HUES6 (cell line): ENCODE measurements around the gene SEMA4D.

ENCODE experiments used
- H3K27ac ChIP-seq: 2 replicates; pipeline ENCODE4 v1.7.0; 2013; ENCODE audit warnings: low read depth, mild to moderate bottlenecking, low read length, inconsistent platforms
- H3K27me3 ChIP-seq: 2 replicates; pipeline ENCODE4 v1.6.1; 2013; ENCODE audit warnings: low read length; ENCODE audit not compliant: control insufficient read depth, insufficient read depth
- H3K36me3 ChIP-seq: 2 replicates; pipeline ENCODE4 v1.6.1; 2013; ENCODE audit warnings: low read length; ENCODE audit not compliant: control insufficient read depth, insufficient read depth
- H3K4me1 ChIP-seq: 2 replicates; pipeline ENCODE4 v1.6.1; 2013; ENCODE audit warnings: low read length; ENCODE audit not compliant: control insufficient read depth, insufficient read depth
- H3K4me3 ChIP-seq: 2 replicates; pipeline ENCODE4 v1.5.1; 2013; ENCODE audit warnings: low read depth, low read length
- H3K9ac ChIP-seq: one replicate; pipeline ENCODE4 v1.6.1; 2013; ENCODE audit warnings: mild to moderate bottlenecking, low read length
- H3K9me3 ChIP-seq: 2 replicates; pipeline ENCODE4 v1.6.1; 2013; ENCODE audit warnings: low read depth, low read length; ENCODE audit not compliant: control insufficient read depth, insufficient read depth

Gene SEMA4D

GRCh38 chr9:89527084-89527483 lies 29.2 kb upstream of the SEMA4D start:
- no peak overlapping the region for H3K9ac ChIP-seq
- H3K27ac ChIP-seq, result no peak overlapping the region
- H3K27me3 ChIP-seq, result no peaks in the 10 kb centered on the region
- H3K36me3 ChIP-seq, result no peaks in the 10 kb centered on the region
- H3K4me3 ChIP-seq, result no peak overlapping the region
- H3K4me1 ChIP-seq, result no peaks in the 10 kb centered on the region
- peaks cover 15% of the 10 kb centered on the region for H3K9me3 ChIP-seq

GRCh38 chr9:89526667-89527066 lies 28.8 kb upstream of the SEMA4D start:
- no peaks in the 10 kb centered on the region for H3K4me1 ChIP-seq
- H3K27me3 ChIP-seq, result no peaks in the 10 kb centered on the region
- H3K9ac ChIP-seq, result no peak overlapping the region
- H3K27ac ChIP-seq, result no peak overlapping the region
- H3K4me3 ChIP-seq, result no peak overlapping the region
- peaks cover 14% of the 10 kb centered on the region for H3K9me3 ChIP-seq
- no peaks in the 10 kb centered on the region for H3K36me3 ChIP-seq

- no peaks in the 10 kb centered on the region for H3K4me1 ChIP-seq
- H3K27ac ChIP-seq, result no peak overlapping the region
- no peaks in the 10 kb centered on the region for H3K36me3 ChIP-seq
- no peaks in the 10 kb centered on the region for H3K27me3 ChIP-seq
- H3K4me3 ChIP-seq, result no peak overlapping the region
- peaks cover 10% of the 10 kb centered on the region; the same call in 1 of the 2 replicates for H3K9me3 ChIP-seq
- H3K9ac ChIP-seq, result no peak overlapping the region
Measured at GRCh38 chr9:89525446-89526374, 27.8 kb upstream of the SEMA4D start.

DNA sequence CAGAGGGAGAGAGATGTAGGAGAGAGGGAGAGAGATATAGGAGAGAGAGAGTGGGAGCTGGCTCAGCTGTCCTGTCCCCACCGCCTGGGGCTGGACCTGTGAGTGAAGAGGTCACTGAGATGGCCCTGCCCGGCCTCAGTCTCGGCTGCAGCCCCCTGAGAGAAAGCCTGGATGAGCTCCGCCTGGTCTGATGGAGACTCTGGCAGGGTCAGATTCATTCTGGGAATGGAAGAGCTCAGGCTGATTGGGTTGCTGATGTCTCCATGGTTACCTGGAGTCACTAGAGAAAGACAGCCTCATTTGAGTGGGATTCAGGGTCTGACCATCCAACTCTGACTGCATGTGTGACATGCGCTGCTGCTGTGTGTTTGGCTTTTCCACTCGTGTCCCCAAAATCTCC lies 27.1 kb upstream of the SEMA4D start:
- H3K9me3 ChIP-seq, result peaks cover 8% of the 10 kb centered on the region; the same call in 1 of the 2 replicates
- no peak overlapping the region for H3K9ac ChIP-seq
- H3K36me3 ChIP-seq, result no peaks in the 10 kb centered on the region
- H3K4me1 ChIP-seq, result no peaks in the 10 kb centered on the region
- no peak overlapping the region for H3K27ac ChIP-seq
- H3K4me3 ChIP-seq, result no peak overlapping the region
- no peaks in the 10 kb centered on the region for H3K27me3 ChIP-seq

DNA sequence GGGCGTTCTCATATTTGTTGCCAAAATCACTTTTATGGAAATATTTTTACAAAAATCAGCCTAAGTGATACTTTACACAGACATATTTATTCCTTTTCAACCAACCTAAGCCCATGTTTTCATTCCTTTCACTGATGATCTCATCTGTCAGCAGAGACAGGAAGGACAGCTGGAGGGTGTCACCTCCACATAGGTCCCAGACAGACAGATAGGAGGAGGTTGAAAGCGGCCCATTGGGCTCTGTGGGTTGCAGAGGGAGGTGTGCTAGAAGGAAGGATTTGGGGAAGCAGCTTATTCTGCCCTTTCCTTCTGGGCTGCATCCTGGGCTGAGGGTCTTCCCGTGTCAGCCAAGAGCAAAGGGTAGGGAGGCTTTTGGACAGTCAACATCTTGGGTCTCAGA lies 26.0 kb upstream of the SEMA4D start:
- no peaks in the 10 kb centered on the region for H3K27me3 ChIP-seq
- H3K4me3 ChIP-seq, result no peak overlapping the region
- H3K9me3 ChIP-seq, result peaks cover 8% of the 10 kb centered on the region; the same call in 1 of the 2 replicates
- H3K9ac ChIP-seq, result no peak overlapping the region
- no peak overlapping the region for H3K27ac ChIP-seq
- H3K4me1 ChIP-seq, result no peaks in the 10 kb centered on the region
- no peaks in the 10 kb centered on the region for H3K36me3 ChIP-seq

DNA sequence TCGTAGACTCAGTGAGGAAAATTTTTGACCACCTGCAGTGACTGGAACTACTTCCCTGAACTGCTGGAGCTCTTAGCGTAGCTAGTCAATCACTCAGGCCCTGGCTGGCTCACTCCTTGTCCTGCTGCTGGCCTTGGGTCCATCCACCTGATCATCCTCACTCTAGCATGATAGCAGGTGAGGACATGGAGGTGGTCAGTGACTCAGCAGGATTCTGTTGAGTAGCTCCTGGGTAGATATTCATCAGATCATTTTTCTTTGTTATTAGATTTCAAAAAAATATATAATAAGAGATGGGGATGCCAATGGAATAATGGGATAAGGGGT lies 25.0 kb upstream of the SEMA4D start:
- no peaks in the 10 kb centered on the region for H3K4me1 ChIP-seq
- H3K27ac ChIP-seq, result no peak overlapping the region
- H3K4me3 ChIP-seq, result no peak overlapping the region

DNA sequence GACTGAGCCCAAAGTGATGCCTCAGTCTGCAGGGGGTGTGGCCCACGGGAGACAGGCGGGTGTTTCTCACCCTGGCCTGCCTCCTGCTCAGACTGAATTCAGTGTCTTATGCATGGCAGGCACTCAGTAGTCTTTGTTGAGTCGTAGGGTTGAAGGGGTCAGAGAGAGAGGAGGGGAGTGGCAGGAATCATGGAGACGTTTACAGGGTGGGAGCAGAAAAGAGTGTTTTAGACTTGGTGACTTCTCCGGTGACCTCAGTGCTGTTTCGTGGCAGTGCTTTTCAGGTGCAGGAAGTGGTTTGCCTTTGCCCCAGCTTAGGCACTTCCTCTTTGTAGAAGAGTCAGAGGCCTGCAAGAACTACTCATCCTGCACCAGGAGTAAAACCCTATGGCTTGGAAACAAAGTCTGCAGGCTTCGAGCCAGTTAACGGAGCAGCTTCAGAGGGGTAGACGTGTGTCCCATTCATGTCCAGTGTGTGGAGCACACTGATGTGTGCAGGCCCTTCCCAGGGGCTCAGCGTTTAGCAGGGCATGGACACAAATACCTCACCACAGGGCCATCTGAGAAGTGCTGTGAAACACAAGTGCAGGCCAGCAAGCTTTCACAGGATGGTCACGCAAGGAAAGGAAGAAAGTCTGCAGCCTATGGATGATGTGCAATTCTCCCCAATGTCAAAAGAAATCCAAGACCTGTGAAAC lies 24.5 kb upstream of the SEMA4D start:
- H3K27me3 ChIP-seq, result no peaks in the 10 kb centered on the region
- no peak overlapping the region for H3K27ac ChIP-seq
- H3K4me1 ChIP-seq, result no peaks in the 10 kb centered on the region
- no peak overlapping the region for H3K4me3 ChIP-seq
- no peaks in the 10 kb centered on the region for H3K9me3 ChIP-seq
- no peak overlapping the region for H3K9ac ChIP-seq
- no peaks in the 10 kb centered on the region for H3K36me3 ChIP-seq

More for the DNA sequence above, 25.0 kb upstream of the SEMA4D start:
- H3K9ac ChIP-seq, result no peak overlapping the region
- H3K36me3 ChIP-seq, result no peaks in the 10 kb centered on the region
- H3K9me3 ChIP-seq, result 0 out of 2 replicates have a peak, but pooled peaks cover under 1% of the 10 kb centered on the region
- no peaks in the 10 kb centered on the region for H3K27me3 ChIP-seq

- no peak overlapping the region for H3K4me3 ChIP-seq
- no peak overlapping the region for H3K27ac ChIP-seq
- no peak overlapping the region for H3K9ac ChIP-seq
- H3K9me3 ChIP-seq, result no peaks in the 10 kb centered on the region
- no peaks in the 10 kb centered on the region for H3K4me1 ChIP-seq
- no peaks in the 10 kb centered on the region for H3K36me3 ChIP-seq
- H3K27me3 ChIP-seq, result no peaks in the 10 kb centered on the region
Measured at GRCh38 chr9:89519366-89519805, 21.5 kb upstream of the SEMA4D start.

DNA sequence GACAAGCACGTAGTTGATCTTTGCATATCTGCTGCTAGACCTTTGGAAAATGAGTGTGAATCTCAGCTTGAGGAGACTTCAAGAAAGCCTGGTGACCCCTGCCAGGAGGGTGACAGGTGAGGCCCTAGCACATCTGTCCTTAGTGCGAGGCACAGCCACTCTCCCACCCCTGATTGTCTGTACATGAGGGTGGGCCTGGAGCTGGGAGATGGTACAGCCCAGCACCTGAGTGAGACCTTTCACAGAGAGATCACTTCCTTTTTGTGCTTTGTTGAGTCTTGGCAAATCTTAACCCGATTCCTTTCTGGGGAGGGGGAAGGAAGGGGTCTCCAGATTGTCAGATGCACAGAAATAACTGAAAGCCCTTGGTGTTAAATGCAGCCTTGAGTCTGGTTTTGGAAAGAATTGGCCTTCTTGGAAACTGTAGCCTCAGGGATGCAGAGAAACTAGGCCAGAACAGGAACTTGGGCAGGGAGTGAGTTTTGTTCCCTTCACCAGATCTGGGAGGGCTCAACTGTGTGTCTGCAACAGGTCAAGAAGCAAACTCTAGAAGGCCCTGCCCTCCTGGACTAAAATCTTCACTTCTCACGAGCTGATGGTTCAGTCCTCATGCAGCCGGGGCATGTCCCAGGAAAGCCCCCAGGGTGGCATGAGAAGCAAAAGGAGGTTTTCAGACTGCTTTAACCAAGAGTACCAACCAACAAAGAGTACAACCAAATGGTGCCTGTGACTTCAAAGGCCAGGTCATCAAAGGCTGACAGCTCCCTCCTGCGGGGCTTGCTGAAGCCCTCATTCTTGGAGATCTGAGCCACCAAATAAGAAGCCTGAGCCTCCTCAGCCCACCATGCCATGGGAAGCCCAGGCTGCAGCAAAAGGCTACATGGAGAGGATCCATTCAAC lies 20.8 kb upstream of the SEMA4D start:
- Histone ChIP-seq H3K27me3 (no peaks in the 10 kb centered on the region), H3K9ac (no peak overlapping the region), H3K36me3 (no peaks in the 10 kb centered on the region), H3K9me3 (no peaks in the 10 kb centered on the region), H3K4me3 (no peak overlapping the region), H3K4me1 (no peaks in the 10 kb centered on the region), H3K27ac (no peak overlapping the region)

DNA sequence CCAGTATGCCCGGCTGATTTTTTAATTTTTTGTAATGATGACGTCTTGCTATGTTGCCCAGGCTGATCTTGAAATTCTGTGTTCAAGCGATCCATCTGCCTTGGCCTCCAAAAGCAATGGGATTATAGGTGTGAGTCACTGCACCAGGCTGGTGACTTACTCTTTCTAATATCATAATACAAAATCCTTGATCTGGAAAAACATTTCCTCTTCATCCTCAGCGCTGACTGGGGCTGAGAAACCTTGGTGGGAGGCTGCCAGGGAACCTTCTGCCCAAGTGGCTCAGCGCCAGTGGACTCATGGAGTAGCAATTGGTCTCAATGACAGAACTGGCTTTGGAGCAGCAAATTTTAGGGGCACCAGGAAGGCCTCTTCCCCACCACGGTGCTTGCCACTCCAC lies 17.5 kb upstream of the SEMA4D start:
- Histone ChIP-seq H3K9ac (no peak overlapping the region), H3K36me3 (no peaks in the 10 kb centered on the region), H3K4me1 (no peaks in the 10 kb centered on the region), H3K4me3 (no peak overlapping the region), H3K27me3 (no peaks in the 10 kb centered on the region), H3K27ac (no peak overlapping the region), H3K9me3 (no peaks in the 10 kb centered on the region)
